Mucosa of stomach (tissue), 1 donor: ENCODE measurements around the gene MTSS2.

Experiments
- H3K27me3 ChIP-seq: one replicate; pipeline ENCODE4 v1.7.0; 2013; ENCODE audit warnings: mild to moderate bottlenecking, low read length; ENCODE audit not compliant: control insufficient read depth, insufficient read depth
- H3K36me3 ChIP-seq: one replicate; pipeline ENCODE4 v1.7.0; 2013; ENCODE audit warnings: low read length; ENCODE audit not compliant: control insufficient read depth, insufficient read depth
- H3K4me1 ChIP-seq: one replicate; pipeline ENCODE4 v1.7.0; 2013; ENCODE audit warnings: mild to moderate bottlenecking, low read length; ENCODE audit not compliant: control insufficient read depth, insufficient read depth
- H3K4me3 ChIP-seq: one replicate; pipeline ENCODE4 v1.7.0; 2013; ENCODE audit warnings: low read length
- H3K9ac ChIP-seq: one replicate; pipeline ENCODE4 v1.7.0; 2013; ENCODE audit warnings: mild to moderate bottlenecking, low read length, moderate library complexity
- H3K9me3 ChIP-seq: one replicate; pipeline ENCODE4 v1.7.0; 2013; ENCODE audit warnings: mild to moderate bottlenecking, low read length, moderate library complexity; ENCODE audit not compliant: control insufficient read depth
- donor health status: Pancreatic carcinoma.

The MTSS2 gene

DNA sequence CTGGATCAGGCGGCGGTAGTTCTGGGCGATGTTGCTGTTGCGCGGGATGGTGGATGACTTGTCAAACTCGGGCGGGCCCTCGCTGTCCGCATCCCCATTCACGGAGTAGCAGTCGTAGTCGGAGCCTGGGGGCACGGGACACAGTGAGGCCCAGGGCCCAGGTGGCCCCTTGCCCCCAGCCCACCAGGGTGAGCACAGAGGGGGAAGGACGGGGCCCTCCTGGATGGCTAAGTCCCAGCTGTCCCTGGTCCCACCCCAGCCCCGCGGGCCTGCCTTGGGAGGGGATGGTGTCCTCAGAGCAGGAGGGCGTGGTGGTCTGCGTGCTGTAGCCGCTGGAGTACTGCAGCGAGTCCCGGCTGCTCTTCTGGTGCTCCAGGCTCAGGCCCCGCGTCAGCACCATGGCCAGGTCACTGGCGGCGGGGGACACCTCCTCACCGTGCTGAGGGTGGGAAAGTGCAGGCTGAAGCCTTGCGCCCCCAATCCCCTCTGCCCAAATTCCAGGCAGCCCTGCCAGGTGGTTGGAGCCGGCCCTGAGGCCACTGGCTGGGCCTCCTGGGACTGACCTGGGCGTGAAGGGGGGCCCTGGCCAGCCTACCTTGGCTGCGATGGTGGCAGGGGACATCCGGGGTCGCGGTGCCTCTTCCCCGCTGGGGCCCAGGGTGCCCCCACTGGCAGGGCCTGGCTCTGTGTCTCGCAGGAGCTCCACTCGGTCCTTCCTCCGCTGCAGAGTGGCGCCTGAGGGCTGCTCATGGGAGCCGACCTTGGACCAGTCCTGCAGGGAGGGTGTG lies 21.3 kb downstream of the MTSS2 start:
- Histone ChIP-seq H3K36me3 (no peaks in the 10 kb centered on the region), H3K4me1 (no peaks in the 10 kb centered on the region), H3K27me3 (no peaks in the 10 kb centered on the region)

GRCh38 chr16:70663524-70664324 lies 22.1 kb downstream of the MTSS2 start:
- no peaks in the 10 kb centered on the region for H3K27me3 ChIP-seq
- H3K9ac ChIP-seq = no peak overlapping the region

More for the DNA sequence above, 21.3 kb downstream of the MTSS2 start:
- Histone ChIP-seq H3K9me3 (no peaks in the 10 kb centered on the region), H3K9ac (no peak overlapping the region), H3K4me3 (no peak overlapping the region)

DNA sequence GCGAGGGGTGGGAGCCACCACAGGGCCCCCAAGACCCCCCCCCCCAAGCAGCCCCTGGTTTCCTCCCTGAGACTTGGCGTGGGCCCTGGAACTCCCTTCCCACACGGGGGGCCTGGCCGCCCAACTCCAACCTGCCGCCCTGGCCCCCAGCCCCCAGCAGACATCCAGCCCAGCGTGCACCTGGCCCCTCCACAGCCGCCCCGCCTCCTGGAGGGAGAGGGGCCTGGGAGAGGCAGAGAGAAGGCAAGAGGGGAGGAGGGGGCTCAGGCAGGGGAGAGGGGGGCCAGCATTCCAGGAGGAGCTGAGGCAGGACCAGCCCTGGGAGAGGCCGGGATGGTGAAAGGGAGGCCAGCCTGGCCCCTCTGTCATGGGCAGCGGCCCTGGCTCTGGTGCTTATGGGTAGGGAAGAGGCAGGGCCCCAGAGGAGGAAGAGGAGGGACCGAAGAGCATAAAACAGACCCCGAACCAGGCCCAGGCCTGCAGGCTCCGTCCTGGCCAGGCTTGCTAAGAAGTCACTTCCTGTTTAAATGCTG lies 22.8 kb downstream of the MTSS2 start:
- no peaks in the 10 kb centered on the region for H3K27me3 ChIP-seq
- H3K36me3 ChIP-seq = no peaks in the 10 kb centered on the region
- no peak overlapping the region for H3K9ac ChIP-seq
- H3K4me3 ChIP-seq = no peak overlapping the region
- H3K9me3 ChIP-seq = no peaks in the 10 kb centered on the region
- H3K4me1 ChIP-seq = no peaks in the 10 kb centered on the region

More at GRCh38 chr16:70663524-70664324, 22.1 kb downstream of the MTSS2 start:
- H3K36me3 ChIP-seq = no peaks in the 10 kb centered on the region
- H3K4me1 ChIP-seq = no peaks in the 10 kb centered on the region
- no peak overlapping the region for H3K4me3 ChIP-seq
- no peaks in the 10 kb centered on the region for H3K9me3 ChIP-seq

DNA sequence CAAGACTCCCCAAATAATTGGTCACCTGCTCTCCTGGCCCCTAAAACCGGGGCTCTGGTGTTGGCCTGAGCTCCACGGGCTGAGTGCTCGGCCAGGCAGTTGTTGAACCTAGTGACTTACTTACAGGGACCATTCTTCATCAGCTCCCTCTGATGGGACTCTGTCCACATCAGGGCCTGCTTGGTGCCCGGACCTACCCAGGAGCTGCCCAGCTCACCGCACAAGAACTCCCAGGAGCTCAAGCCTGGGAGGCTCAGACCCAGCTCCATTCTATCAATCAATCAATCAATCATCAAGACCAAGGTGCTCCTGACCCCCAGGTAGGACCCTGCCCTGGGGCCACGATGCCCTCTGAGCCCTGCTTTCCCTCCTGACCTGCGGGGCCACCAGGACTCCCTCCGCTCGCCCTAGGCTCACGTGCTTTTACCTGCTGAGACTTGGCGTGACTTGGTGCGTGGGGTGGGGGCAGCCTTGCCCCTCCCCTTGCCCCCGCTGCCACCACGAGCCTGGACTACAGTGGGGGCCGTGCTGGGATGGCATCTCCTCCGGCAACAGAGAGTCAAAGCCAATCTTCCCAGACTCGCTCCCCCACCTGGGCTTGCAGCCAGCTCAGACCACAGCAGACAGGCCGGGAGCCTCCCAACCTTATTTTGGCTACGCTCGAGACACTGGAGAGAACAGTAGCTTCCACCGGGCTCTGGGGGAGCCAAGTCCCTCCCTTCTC lies 23.8 kb downstream of the MTSS2 start:
- no peak overlapping the region for H3K4me3 ChIP-seq
- H3K4me1 ChIP-seq = no peaks in the 10 kb centered on the region
- no peaks in the 10 kb centered on the region for H3K9me3 ChIP-seq
- H3K9ac ChIP-seq = no peak overlapping the region
- no peaks in the 10 kb centered on the region for H3K27me3 ChIP-seq
- no peaks in the 10 kb centered on the region for H3K36me3 ChIP-seq

- no peaks in the 10 kb centered on the region for H3K27me3 ChIP-seq
- H3K36me3 ChIP-seq = no peaks in the 10 kb centered on the region
- no peak overlapping the region for H3K9ac ChIP-seq
- H3K4me3 ChIP-seq = no peak overlapping the region
- H3K4me1 ChIP-seq = no peaks in the 10 kb centered on the region
- no peaks in the 10 kb centered on the region for H3K9me3 ChIP-seq
Measured at GRCh38 chr16:70661534-70661917, 24.3 kb downstream of the MTSS2 start.

DNA sequence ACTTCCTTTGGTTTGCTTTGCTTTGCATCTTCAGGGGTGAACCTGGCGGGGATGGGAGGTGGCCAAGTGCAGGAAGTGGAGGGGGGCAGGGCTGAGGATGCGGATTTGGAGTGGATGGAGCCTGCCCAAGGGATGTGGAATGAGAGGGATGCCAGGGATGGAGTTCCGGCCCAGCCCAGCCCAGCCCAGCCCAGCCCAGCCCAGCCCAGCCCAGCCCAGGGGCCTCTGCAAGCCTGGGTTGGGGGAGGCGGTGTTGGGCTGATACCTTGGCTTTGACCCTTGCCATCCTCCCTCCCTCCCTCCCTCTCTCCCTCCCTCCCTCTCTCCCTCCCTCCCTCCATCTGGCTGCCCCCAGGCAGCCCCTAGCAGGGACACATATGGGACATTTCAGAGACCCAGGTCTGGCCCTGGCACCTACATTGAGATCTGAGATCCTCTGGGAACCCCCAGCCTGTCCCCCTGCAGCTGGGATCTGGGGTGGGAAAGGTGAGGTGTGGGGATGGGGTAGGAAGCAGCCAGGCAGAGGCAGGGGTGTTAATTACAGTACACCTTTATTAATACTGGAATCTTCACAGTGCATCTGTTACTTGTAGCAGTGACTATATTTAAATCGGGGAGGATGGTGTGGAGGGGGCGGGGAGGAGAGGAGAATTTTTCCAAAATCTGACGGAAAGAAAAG lies 25.0 kb downstream of the MTSS2 start:
- Histone ChIP-seq H3K9me3 (no peaks in the 10 kb centered on the region), H3K9ac (no peak overlapping the region), H3K4me3 (no peak overlapping the region), H3K4me1 (no peaks in the 10 kb centered on the region), H3K27me3 (no peaks in the 10 kb centered on the region), H3K36me3 (no peaks in the 10 kb centered on the region)

DNA sequence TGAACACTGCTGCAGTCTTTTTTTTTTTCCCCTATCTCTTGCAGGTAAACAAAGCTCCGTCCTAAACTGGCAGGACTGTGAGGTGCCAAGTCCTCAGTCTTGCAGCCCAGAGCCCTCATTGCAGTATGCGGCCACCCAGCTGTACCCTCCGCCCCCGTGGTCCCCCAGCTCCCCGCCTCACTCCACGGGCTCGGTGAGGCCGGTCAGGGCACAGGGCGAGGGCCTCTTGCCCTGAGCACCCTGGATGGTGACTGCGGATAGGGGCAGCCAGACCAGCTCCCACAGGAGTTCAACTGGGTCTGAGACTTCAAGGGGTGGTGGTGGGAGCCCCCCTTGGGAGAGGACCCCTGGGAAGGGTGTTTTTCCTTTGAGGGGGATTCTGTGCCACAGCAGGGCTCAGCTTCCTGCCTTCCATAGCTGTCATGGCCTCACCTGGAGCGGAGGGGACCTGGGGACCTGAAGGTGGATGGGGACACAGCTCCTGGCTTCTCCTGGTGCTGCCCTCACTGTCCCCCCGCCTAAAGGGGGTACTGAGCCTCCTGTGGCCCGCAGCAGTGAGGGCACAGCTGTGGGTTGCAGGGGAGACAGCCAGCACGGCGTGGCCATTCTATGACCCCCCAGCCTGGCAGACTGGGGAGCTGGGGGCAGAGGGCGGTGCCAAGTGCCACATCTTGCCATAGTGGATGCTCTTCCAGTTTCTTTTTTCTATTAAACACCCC lies 25.7 kb downstream of the MTSS2 start:
- Histone ChIP-seq H3K4me1 (no peaks in the 10 kb centered on the region), H3K9me3 (no peaks in the 10 kb centered on the region), H3K27me3 (no peaks in the 10 kb centered on the region), H3K9ac (no peak overlapping the region), H3K4me3 (no peak overlapping the region), H3K36me3 (no peaks in the 10 kb centered on the region)

DNA sequence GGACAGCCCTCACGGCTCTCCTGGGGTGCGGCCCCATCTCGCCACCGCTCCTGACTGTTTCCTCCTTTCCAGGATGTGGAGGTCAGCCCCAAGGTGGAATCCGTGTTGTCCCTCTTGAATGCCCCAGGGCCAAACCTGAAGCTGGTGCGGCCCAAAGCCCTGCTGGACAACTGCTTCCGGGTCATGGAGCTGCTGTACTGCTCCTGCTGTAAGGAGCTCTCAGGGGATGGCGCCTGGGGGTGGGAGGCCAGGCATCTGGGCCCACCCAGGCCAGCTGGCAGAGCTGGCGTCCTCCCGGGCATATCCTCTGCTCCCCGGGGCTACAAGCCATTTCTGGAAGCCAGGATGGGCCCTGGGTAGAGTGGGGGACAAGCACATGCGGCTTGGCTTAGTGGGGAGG lies 26.3 kb downstream of the MTSS2 start:
- Histone ChIP-seq H3K4me1 (no peaks in the 10 kb centered on the region), H3K27me3 (no peaks in the 10 kb centered on the region), H3K9ac (no peak overlapping the region), H3K4me3 (no peak overlapping the region), H3K36me3 (no peaks in the 10 kb centered on the region), H3K9me3 (no peaks in the 10 kb centered on the region)

GRCh38 chr16:70658921-70659320 lies 26.9 kb downstream of the MTSS2 start:
- Histone ChIP-seq H3K9ac (no peak overlapping the region), H3K4me1 (peaks cover 4% of the 10 kb centered on the region), H3K36me3 (no peaks in the 10 kb centered on the region)

GRCh38 chr16:70657956-70658355 lies 27.9 kb downstream of the MTSS2 start:
- no peaks in the 10 kb centered on the region for H3K9me3 ChIP-seq
- H3K9ac ChIP-seq = no peak overlapping the region
- no peak overlapping the region for H3K4me3 ChIP-seq

More at GRCh38 chr16:70658921-70659320, 26.9 kb downstream of the MTSS2 start:
- Histone ChIP-seq H3K4me3 (no peak overlapping the region), H3K27me3 (no peaks in the 10 kb centered on the region), H3K9me3 (no peaks in the 10 kb centered on the region)

DNA sequence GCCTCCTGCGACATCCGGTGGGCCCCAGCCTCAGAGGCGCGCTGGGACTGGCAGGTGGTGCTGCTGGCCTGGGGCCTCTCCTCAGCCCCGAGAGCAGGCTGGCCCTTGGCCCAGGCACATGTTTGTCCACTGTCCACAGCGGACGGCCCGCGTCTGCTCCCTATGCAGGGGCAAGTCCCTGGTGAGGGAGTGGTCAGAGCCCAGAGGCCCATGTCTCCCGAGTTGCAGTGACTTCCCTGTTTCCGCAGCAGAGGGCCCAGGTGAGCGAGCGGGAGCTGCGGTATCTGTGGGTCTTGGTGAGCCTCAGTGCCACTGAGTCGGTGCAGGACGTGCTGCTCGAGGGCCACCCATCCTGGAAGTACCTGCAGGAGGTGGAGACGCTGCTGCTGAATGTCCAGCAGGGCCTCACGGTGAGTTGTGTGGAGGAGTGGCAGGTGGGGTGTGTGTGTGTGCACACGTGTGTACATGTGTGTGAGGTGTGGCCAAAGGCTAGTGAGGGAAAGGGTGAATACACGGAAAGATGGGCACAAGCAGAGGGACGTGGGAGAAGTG lies 29.1 kb downstream of the MTSS2 start:
- H3K9ac ChIP-seq = no peak overlapping the region
- H3K4me3 ChIP-seq = no peak overlapping the region
- no peaks in the 10 kb centered on the region for H3K9me3 ChIP-seq
- H3K4me1 ChIP-seq = peaks cover 6% of the 10 kb centered on the region
- no peaks in the 10 kb centered on the region for H3K36me3 ChIP-seq
- no peaks in the 10 kb centered on the region for H3K27me3 ChIP-seq

More at GRCh38 chr16:70657956-70658355, 27.9 kb downstream of the MTSS2 start:
- Histone ChIP-seq H3K4me1 (peaks cover 6% of the 10 kb centered on the region), H3K27me3 (no peaks in the 10 kb centered on the region), H3K36me3 (no peaks in the 10 kb centered on the region)
